ENCODE measurements around the gene KLRB1. TPM values are rescaled to one million over a fixed set of nuclear protein-coding genes. Genes with fewer than 3 reads are reported as not detected.

KLRB1 gene
- total RNA-seq: not detected in 3 replicates
- long read RNA-seq: 0 reads

DNA sequence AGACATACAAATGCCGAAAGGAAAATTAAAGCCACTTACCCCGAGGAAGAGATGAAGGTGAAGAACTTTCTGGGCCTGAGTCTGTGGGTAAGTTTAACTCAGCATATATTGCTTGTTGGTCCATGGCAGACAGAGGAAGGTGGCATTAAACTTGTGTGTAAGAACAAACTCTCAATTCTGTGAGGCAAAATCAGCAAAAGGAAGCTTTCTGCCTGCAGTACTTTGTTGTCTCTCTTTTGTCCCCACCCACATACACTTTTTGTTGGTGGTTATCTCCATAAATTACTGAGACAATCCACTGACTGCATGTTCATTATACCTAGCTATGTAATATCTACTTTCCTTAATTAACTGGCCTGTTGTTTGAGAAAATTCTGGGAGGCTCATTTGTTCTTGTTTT is at the start of gene KLRB1:
TSS of gene KLRB1 (minus strand) at position 201 of the 400 bp plus-strand sequence. CDS start at position 124, 77 bp downstream.
- TF ChIP-seq, protein P1, sequence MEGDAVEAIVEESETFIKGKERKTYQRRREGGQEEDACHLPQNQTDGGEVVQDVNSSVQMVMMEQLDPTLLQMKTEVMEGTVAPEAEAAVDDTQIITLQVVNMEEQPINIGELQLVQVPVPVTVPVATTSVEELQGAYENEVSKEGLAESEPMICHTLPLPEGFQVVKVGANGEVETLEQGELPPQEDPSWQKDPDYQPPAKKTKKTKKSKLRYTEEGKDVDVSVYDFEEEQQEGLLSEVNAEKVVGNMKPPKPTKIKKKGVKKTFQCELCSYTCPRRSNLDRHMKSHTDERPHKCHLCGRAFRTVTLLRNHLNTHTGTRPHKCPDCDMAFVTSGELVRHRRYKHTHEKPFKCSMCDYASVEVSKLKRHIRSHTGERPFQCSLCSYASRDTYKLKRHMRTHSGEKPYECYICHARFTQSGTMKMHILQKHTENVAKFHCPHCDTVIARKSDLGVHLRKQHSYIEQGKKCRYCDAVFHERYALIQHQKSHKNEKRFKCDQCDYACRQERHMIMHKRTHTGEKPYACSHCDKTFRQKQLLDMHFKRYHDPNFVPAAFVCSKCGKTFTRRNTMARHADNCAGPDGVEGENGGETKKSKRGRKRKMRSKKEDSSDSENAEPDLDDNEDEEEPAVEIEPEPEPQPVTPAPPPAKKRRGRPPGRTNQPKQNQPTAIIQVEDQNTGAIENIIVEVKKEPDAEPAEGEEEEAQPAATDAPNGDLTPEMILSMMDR (IDR thresholded peaks at IDR 0.05): no peak
- Mint-ChIP-seq H3K36me3 (ENCODE audit: low read depth) (peaks cover 4% of the 10 kb centered on the region), H3K4me3 (ENCODE audit: unreplicated experiment) (no peak within 1 kb of the TSS), H3K27ac (ENCODE audit: unreplicated experiment) (no peak within 1 kb of the TSS), H3K27me3 (ENCODE audit: low read depth) (no peaks in the 10 kb centered on the region), H3K9me3 (ENCODE audit: low read depth) (peaks cover 11% of the 10 kb centered on the region), H3K4me1 (ENCODE audit: low read depth) (no peaks in the 10 kb centered on the region)
- DNase-seq (ENCODE audit: low spot score): no peak

DNA sequence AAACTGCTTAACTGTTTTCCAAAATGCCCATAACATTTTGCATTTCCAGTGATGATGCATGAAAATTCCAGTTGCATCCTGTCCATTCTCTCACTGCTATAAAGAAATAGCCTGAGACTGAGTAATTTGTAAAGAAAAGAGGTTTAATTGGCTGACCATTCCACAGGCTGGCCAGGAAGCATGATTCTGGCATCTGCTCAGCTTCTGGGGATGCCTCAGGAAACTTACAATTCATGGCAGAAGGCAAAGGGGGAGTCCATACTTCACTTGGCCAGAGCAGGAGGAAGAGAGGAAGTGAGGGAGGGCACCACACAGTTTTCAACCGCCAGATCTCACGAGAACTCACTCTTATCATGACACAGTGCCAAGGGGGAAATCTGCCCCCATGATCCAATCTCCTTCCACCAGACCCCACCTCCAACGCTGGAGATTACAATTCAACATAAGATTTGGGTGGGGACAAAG is 43.6 kb upstream of the KLRB1 start:
- H3K4me1 Mint-ChIP-seq (ENCODE audit: low read depth): peaks cover 48% of the 10 kb centered on the region
- H3K36me3 Mint-ChIP-seq (ENCODE audit: low read depth): peaks cover 11% of the 10 kb centered on the region
- H3K27ac Mint-ChIP-seq (ENCODE audit: unreplicated experiment): peak overlapping the region; percentile 95
- H3K4me3 Mint-ChIP-seq (ENCODE audit: unreplicated experiment): no peak overlapping the region
- H3K27me3 Mint-ChIP-seq (ENCODE audit: low read depth): no peaks in the 10 kb centered on the region
- H3K9me3 Mint-ChIP-seq (ENCODE audit: low read depth): peaks cover 5% of the 10 kb centered on the region
- no peak for DNase-seq (ENCODE audit: low spot score)
- TF ChIP-seq, protein P1 (IDR thresholded peaks at IDR 0.05): no peak

- no peak for DNase-seq (ENCODE audit: low spot score)
- H3K4me3 Mint-ChIP-seq (ENCODE audit: unreplicated experiment): peak overlapping the region; percentile 55
These were observed 42.4 kb upstream of the KLRB1 start for GRCh38 chr12:9650151-9650576.

GRCh38 chr12:9649532-9649940 is 41.8 kb upstream of the KLRB1 start:
- TF ChIP-seq, protein P1 (IDR thresholded peaks at IDR 0.05): no peak
- DNase-seq (ENCODE audit: low spot score): no peak
- Mint-ChIP-seq H3K27me3 (ENCODE audit: low read depth) (no peaks in the 10 kb centered on the region), H3K4me1 (ENCODE audit: low read depth) (peaks cover 45% of the 10 kb centered on the region), H3K9me3 (ENCODE audit: low read depth) (peaks cover 7% of the 10 kb centered on the region), H3K27ac (ENCODE audit: unreplicated experiment) (peak overlapping the region; percentile 69), H3K36me3 (ENCODE audit: low read depth) (peaks cover 10% of the 10 kb centered on the region), H3K4me3 (ENCODE audit: unreplicated experiment) (peak overlapping the region; percentile 87)

More at GRCh38 chr12:9650151-9650576, 42.4 kb upstream of the KLRB1 start:
- peaks cover 6% of the 10 kb centered on the region for H3K9me3 Mint-ChIP-seq (ENCODE audit: low read depth)
- TF ChIP-seq, protein P1 (IDR thresholded peaks at IDR 0.05): no peak
- H3K27ac Mint-ChIP-seq (ENCODE audit: unreplicated experiment): peak overlapping the region; percentile 95
- H3K27me3 Mint-ChIP-seq (ENCODE audit: low read depth): no peaks in the 10 kb centered on the region
- H3K4me1 Mint-ChIP-seq (ENCODE audit: low read depth): peaks cover 48% of the 10 kb centered on the region
- peaks cover 10% of the 10 kb centered on the region for H3K36me3 Mint-ChIP-seq (ENCODE audit: low read depth)

DNA sequence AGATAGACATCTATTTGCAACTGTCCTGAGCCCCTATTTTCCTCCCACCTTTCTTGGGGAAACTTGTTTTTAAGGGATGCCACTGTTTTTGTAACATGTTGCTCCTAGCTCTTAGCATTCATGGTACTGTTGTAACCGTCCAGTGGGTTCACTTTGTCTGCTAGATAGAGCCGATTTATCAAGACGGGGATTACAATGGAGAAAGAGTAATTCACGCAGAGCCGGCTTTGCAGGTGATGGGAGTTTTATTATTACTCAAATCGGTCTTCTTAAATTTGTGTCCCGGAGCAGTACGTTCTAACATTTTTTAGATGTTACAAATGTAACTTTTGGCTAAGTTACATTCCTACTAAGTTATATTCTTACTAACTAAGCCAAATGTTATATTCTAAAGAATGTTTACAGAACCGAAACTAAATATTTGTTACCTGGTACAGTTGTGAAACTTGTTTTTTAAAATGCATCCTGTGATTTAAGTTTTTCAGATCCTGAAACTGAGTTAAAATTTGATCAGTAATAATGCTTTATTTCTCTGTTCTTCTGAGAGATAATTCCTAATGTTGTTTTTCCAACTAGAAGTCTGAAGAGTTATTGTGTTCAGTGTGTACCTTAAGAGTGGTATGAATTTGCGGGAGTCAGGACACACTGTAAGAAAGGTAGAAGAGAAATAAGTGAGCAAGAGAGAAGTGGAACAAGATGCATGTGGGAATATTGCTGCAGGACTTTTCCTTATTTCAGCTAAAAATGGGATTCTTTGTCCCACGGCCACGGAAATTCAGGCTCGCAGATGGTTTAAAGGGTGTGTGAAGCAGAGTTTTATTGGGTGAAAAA is 41.2 kb upstream of the KLRB1 start:
- peaks cover 45% of the 10 kb centered on the region for H3K4me1 Mint-ChIP-seq (ENCODE audit: low read depth)
- peaks cover 7% of the 10 kb centered on the region for H3K36me3 Mint-ChIP-seq (ENCODE audit: low read depth)
- peak overlapping the region; percentile 94 for H3K27ac Mint-ChIP-seq (ENCODE audit: unreplicated experiment)
- TF ChIP-seq, protein P1 (IDR thresholded peaks at IDR 0.05): no peak
- peaks cover 7% of the 10 kb centered on the region for H3K9me3 Mint-ChIP-seq (ENCODE audit: low read depth)
- H3K27me3 Mint-ChIP-seq (ENCODE audit: low read depth): no peaks in the 10 kb centered on the region
- no peak for DNase-seq (ENCODE audit: low spot score)
- H3K4me3 Mint-ChIP-seq (ENCODE audit: unreplicated experiment): peak overlapping the region; percentile 87
